ENCODE results near the gene NME5. TPM values are rescaled to one million over a fixed set of nuclear protein-coding genes. Genes with fewer than 3 reads are reported as not detected.

NME5 gene
- total and polyA plus RNA-seq, 9 donors = 3.6 to 16.2 (median 6.2) TPM

- H3K9me3 ChIP-seq = no peaks in the 10 kb centered on the region
Observed at GRCh38 chr5:138092301-138092700, 46.9 kb downstream of the NME5 start.

DNA sequence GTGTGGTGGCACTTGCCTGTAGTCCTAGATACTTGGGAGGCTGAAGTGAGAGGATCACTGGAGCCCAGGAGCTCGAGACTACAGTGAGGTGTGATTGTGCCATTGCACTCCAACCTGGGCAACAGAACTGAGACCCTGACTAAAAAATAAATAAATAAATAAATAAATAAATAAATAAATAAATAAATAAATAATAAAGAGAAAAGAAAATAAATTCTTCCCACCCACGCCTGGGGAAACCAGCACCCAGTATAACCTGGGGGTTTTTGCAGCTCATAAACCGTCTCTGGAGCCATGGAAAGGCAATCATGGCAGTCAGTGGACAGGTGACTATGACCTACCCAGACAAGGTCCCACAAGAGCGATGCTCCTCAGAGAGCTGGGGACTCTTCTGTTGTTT is 47.5 kb downstream of the NME5 start:
- Histone ChIP-seq H3K4me3 (no peak overlapping the region), H3K27me3 (no peaks in the 10 kb centered on the region), H3K27ac (no peak overlapping the region), H3K9me3 (no peaks in the 10 kb centered on the region), H3K36me3 (no peaks in the 10 kb centered on the region), H3K4me1 (ENCODE audit: insufficient read depth) (no peaks in the 10 kb centered on the region)
- intact Hi-C loops (cut with DNase I) = no loop called here
- no peak for DNase-seq
- TF ChIP-seq POLR2A (IDR thresholded peaks at IDR 0.05) = no peak
- TF ChIP-seq EP300 (IDR thresholded peaks at IDR 0.05) = no peak
- TF ChIP-seq, protein P1, sequence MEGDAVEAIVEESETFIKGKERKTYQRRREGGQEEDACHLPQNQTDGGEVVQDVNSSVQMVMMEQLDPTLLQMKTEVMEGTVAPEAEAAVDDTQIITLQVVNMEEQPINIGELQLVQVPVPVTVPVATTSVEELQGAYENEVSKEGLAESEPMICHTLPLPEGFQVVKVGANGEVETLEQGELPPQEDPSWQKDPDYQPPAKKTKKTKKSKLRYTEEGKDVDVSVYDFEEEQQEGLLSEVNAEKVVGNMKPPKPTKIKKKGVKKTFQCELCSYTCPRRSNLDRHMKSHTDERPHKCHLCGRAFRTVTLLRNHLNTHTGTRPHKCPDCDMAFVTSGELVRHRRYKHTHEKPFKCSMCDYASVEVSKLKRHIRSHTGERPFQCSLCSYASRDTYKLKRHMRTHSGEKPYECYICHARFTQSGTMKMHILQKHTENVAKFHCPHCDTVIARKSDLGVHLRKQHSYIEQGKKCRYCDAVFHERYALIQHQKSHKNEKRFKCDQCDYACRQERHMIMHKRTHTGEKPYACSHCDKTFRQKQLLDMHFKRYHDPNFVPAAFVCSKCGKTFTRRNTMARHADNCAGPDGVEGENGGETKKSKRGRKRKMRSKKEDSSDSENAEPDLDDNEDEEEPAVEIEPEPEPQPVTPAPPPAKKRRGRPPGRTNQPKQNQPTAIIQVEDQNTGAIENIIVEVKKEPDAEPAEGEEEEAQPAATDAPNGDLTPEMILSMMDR (IDR thresholded peaks at IDR 0.05) = no peak
- 85 to 89% (median 87%) methylated on average over 4 of the region's 4 CpGs for WGBS, 3 donors

More at GRCh38 chr5:138092301-138092700, 46.9 kb downstream of the NME5 start:
- intact Hi-C loops (cut with DNase I) = no loop called here
- Histone ChIP-seq H3K27ac (no peak overlapping the region), H3K36me3 (no peaks in the 10 kb centered on the region), H3K4me3 (no peak overlapping the region), H3K4me1 (ENCODE audit: insufficient read depth) (no peaks in the 10 kb centered on the region), H3K27me3 (no peaks in the 10 kb centered on the region)
- TF ChIP-seq EP300 (IDR thresholded peaks at IDR 0.05) (no peak), POLR2A (IDR thresholded peaks at IDR 0.05) (no peak)
- TF ChIP-seq, protein P1 (IDR thresholded peaks at IDR 0.05) = no peak
- 68 to 82% (median 76%) methylated on average over 1 of the region's 1 CpG for WGBS, 3 donors
- DNase-seq = no peak

DNA sequence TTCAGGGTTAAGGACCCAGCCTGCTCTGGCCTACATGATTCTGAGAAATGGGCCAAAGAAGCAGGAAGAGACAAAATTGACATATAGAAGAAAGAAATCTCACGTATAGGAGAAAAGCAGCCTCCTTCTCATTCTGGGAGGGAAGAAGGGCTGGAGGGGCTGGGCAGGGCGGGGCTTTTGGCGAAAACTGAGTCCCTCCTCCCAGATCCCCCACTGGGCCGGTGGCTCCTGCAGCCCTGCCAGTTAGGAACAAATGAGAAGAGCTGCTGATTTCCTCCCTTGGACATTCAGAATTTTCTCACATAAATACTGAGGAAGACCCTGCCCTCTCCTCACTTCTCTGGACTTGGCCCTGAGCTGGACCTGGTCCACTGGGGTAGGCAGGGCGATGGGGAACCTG is 55.5 kb downstream of the NME5 start, which contains the start of gene WNT8A:
TSS of gene WNT8A (plus strand) at position 332 of the 400 bp plus-strand sequence. CDS start 95 bp downstream, outside the sequence.
- Histone ChIP-seq H3K9me3 (no peaks in the 10 kb centered on the region), H3K36me3 (no peaks in the 10 kb centered on the region), H3K4me1 (ENCODE audit: insufficient read depth) (no peaks in the 10 kb centered on the region), H3K4me3 (no peak within 1 kb of the TSS), H3K27ac (no peak within 1 kb of the TSS), H3K27me3 (no peaks in the 10 kb centered on the region)
- WGBS, 3 donors = 79 to 82% (median 79%) methylated on average over 5 of the region's 5 CpGs
- no peak for TF ChIP-seq EP300 (IDR thresholded peaks at IDR 0.05)
- TF ChIP-seq, protein P1 (IDR thresholded peaks at IDR 0.05) = no peak
- TF ChIP-seq POLR2A (IDR thresholded peaks at IDR 0.05) = no peak
- intact Hi-C loops (cut with DNase I) = loop anchor here in 1 of 4 donors (5.0 kb wide), 1 partner anchor 44 kb away; no protein-coding TSS in a partner anchor
- no peak for DNase-seq

- H3K4me1 ChIP-seq (ENCODE audit: insufficient read depth) = no peaks in the 10 kb centered on the region
- H3K27me3 ChIP-seq = no peaks in the 10 kb centered on the region
- 93 to 94% (median 93%) methylated on average over 4 of the region's 4 CpGs for WGBS, 3 donors
- no peak overlapping the region for H3K27ac ChIP-seq
- no peak for TF ChIP-seq POLR2A (IDR thresholded peaks at IDR 0.05)
- TF ChIP-seq, protein P1 (IDR thresholded peaks at IDR 0.05) = no peak
- no peak for TF ChIP-seq EP300 (IDR thresholded peaks at IDR 0.05)
- H3K36me3 ChIP-seq = no peaks in the 10 kb centered on the region
- DNase-seq = no peak
- H3K4me3 ChIP-seq = no peak overlapping the region
- H3K9me3 ChIP-seq = no peaks in the 10 kb centered on the region
- intact Hi-C loops (cut with DNase I) = loop anchor here in 1 of 4 donors (5.0 kb wide), 1 partner anchor 45 kb away; no protein-coding TSS in a partner anchor
Observed at GRCh38 chr5:138082033-138082432, 57.2 kb downstream of the NME5 start.
